HepG2 (cell line): ENCODE data around the gene WDR35. TPM values are rescaled to one million over a fixed set of nuclear protein-coding genes. Genes with fewer than 3 reads are reported as not detected.
A peak's percentile ranks its signal among the peaks of the same experiment; 100 is the strongest.

Experiments
- AFF4 ChIP-seq: sonication (generic); formaldehyde crosslinking; IDR thresholded peaks from 2 replicates; pipeline ENCODE4 v1.4.0; 2020; ENCODE audit warnings: missing genetic modification reagents
- FOXP1 ChIP-seq, 2 experiments: fragments of 450-650 bp in 1 of 2; IDR thresholded peaks; 2 replicates each; pipeline ENCODE4 v1.6.1; 2017 to 2018; ENCODE audit warnings: antibody characterized with exemption in 1 of 2
- FOXP4 ChIP-seq: sonication (generic); formaldehyde crosslinking; IDR thresholded peaks from 2 replicates; pipeline ENCODE4 v1.4.0; 2020; ENCODE audit warnings: missing genetic modification reagents
- KDM1A ChIP-seq: IDR thresholded peaks from 2 replicates; pipeline ENCODE4 v1.6.1; 2016; ENCODE audit warnings: missing compliant biosample characterization
- POGK ChIP-seq: sonication (generic); formaldehyde crosslinking; conservative IDR thresholded peaks from 2 replicates; pipeline ENCODE4 v1.8.0; 2022; ENCODE audit warnings: mild to moderate bottlenecking, moderate library complexity, missing genetic modification reagents
- SALL1 ChIP-seq: sonication (generic); formaldehyde crosslinking; IDR thresholded peaks from 2 replicates; pipeline ENCODE4 v1.8.0; 2022; ENCODE audit warnings: mild to moderate bottlenecking, missing genetic modification reagents
- TEAD3 ChIP-seq: optimal IDR thresholded peaks from 2 replicates; pipeline ENCODE3; 2016; ENCODE audit warnings: borderline replicate concordance
- TRAFD1 ChIP-seq: sonication (generic); formaldehyde crosslinking; IDR thresholded peaks from 2 replicates; pipeline ENCODE4 v1.5.1; 2020; ENCODE audit warnings: missing genetic modification reagents, mild to moderate bottlenecking, borderline replicate concordance
- UBTF ChIP-seq: sonication (generic); formaldehyde crosslinking; IDR thresholded peaks from 2 replicates; pipeline ENCODE4 v1.4.0; 2020; ENCODE audit warnings: mild to moderate bottlenecking, missing genetic modification reagents
- polyA plus RNA-seq, 8 experiments: library from polyadenylated mRNA; depleted of rRNA in 3 of 8; stranded (reverse) in 7 of 8; unstranded in 1 of 8; fragments of >200 nt; fragmentation: Illumina TruSeq in 4 of 8; extraction: Trizol in 4 of 8; gene quantifications; 2 replicates each; pipeline versions ENCODE4 v1.2.1 to v1.2.3, GENCODE V29; 2011 to 2016; ENCODE audit warnings: low read depth in 4 of 8, missing spikeins in 1 of 8, mixed read lengths in 1 of 8; ENCODE audit not compliant: insufficient read depth in 1 of 8
- total RNA-seq, 5 experiments: library from RNA; depleted of rRNA; stranded (reverse); fragments of >200 nt; fragmentation: Illumina TruSeq; extraction: Trizol; gene quantifications; 2 replicates each; pipeline ENCODE4 v1.2.3, GENCODE V29; 2016; ENCODE audit warnings: low read depth in 1 of 5

WDR35 gene
- total and polyA plus RNA-seq, 2 of the 13 experiments (the other 11 are each of a cell fraction or from before 2014, with no cell fraction given) = 11.1 to 19.6 TPM

- no peak for TF ChIP-seq AFF4 (CRISPR knock-in tag)
- peak; percentile 62; the same call in 1 of the 2 replicates for TF ChIP-seq POGK (CRISPR knock-in tag)
- TF ChIP-seq UBTF (CRISPR knock-in tag) = no peak
- TF ChIP-seq FOXP1 (IDR thresholded peaks at IDR 0.05) = no peak
- peak; percentile 53 for TF ChIP-seq FOXP1 (CRISPR knock-in tag; IDR thresholded peaks at IDR 0.05)
- TF ChIP-seq FOXP4 (CRISPR knock-in tag) = 0 out of 2 replicates have a peak, but pooled peaks have one; percentile 27
- no peak for TF ChIP-seq KDM1A
- no peak for TF ChIP-seq TRAFD1 (CRISPR knock-in tag)
- TF ChIP-seq TEAD3 (CRISPR knock-in tag) = no peak
- peak; percentile 43; the same call in 1 of the 2 replicates for TF ChIP-seq SALL1
Measured at GRCh38 chr2:19890104-19890503, 99.8 kb downstream of the WDR35 start (continued).
